K562 (cell line): ENCODE results near the gene BTBD16. TPM values are rescaled to one million over a fixed set of nuclear protein-coding genes. Genes with fewer than 3 reads are reported as not detected.

ENCODE experiments used
- ATAC-seq: fragments of 200-7000 bp; cut with Tn5 transposase; 3 replicates; pipeline ENCODE4 v1.9.1; 2020; ENCODE audit warnings: moderate library complexity
- BruUV-seq: library from RNA; stranded (reverse); fragments of 400-500 nt; replicated peaks from 2 replicates; lab custom pipeline; 2021; lab: Mats Ljungman, UMichigan
- CTCF ChIA-PET: fragments of 300-600 bp; formaldehyde crosslinking; extraction: SDS; loops from one replicate; lab custom pipeline; 2021; ENCODE audit warnings: low intra/inter-chr PET ratio; lab: Yijun Ruan, JAX
- POLR2A ChIA-PET: fragments of 300-600, 350-650 bp; sonication (Branson Sonifier 250); formaldehyde crosslinking; extraction: SDS; loops from one replicate; lab custom pipeline; 2021; ENCODE audit warnings: antibody characterized with exemption, inconsistent platforms; lab: Yijun Ruan, JAX
- DNase-seq, 4 experiments: peaks; one replicate each; pipeline versions ENCODE4 v3.0.0 to v3.0.0-alpha.2; 2011 to 2018; ENCODE audit warnings: low spot score in 3 of 4, mixed read lengths in 3 of 4; ENCODE audit errors: extremely low read depth in 1 of 4
- FAIRE-seq: peaks from 2 replicates; lab custom pipeline; 2011; peaks lifted over from hg19 to GRCh38; lab: Jason Lieb, UNC
- H2AFZ ChIP-seq: 2 replicates; pipeline ENCODE4 v1.6.0; 2011; ENCODE audit warnings: low read depth, low read length, control low read depth, inconsistent platforms
- H3K27ac ChIP-seq: fragments of 200-600 bp; 3 replicates; pipeline ENCODE4 v1.8.0; 2011; ENCODE audit warnings: low read depth, mild to moderate bottlenecking, control low read depth, inconsistent platforms, low read length, moderate library complexity, mixed read lengths; ENCODE audit errors: extremely low read depth
- H3K27me3 ChIP-seq, 2 experiments: fragments of 300-600 bp in 1 of 2; 2 replicates in 1 of 2; 3 replicates in 1 of 2; pipeline versions ENCODE4 v1.6.0 to v1.8.0; 2011; ENCODE audit warnings: inconsistent platforms in 2 of 2, low read length in 2 of 2, mild to moderate bottlenecking in 1 of 2, mixed read lengths in 1 of 2, moderate library complexity in 1 of 2; ENCODE audit not compliant: control insufficient read depth in 2 of 2, insufficient read depth in 2 of 2
- H3K36me3 ChIP-seq: fragments of 300-600 bp; 3 replicates; pipeline ENCODE4 v1.8.0; 2011; ENCODE audit warnings: mild to moderate bottlenecking, low read length, inconsistent platforms; ENCODE audit not compliant: control insufficient read depth, insufficient read depth
- H3K4me1 ChIP-seq, 2 experiments: fragments of 200-600 bp in 1 of 2; replicated peaks in 1 of 2; 2 replicates in 1 of 2; 3 replicates in 1 of 2; pipeline versions ENCODE4 v1.5.1 to v1.8.0; 2011; ENCODE audit warnings: inconsistent platforms in 2 of 2, low read length in 2 of 2, mild to moderate bottlenecking in 1 of 2, mixed read lengths in 1 of 2, moderate library complexity in 1 of 2; ENCODE audit not compliant: control insufficient read depth in 2 of 2, insufficient read depth in 2 of 2
- H3K4me2 ChIP-seq: 2 replicates; pipeline ENCODE4 v1.6.1; 2011; ENCODE audit warnings: low read length, control low read depth, inconsistent platforms, mixed read lengths; ENCODE audit not compliant: insufficient read depth
- H3K4me3 ChIP-seq: fragments of 200-600 bp; sonication (generic), shearing (Covaris generic); 2 replicates; pipeline ENCODE4 v1.5.1; 2016; ENCODE audit warnings: control low read depth, inconsistent platforms
- H3K79me2 ChIP-seq: fragments of 200-600 bp; 3 replicates; pipeline ENCODE4 v1.8.0; 2011; ENCODE audit warnings: low read length, inconsistent platforms; ENCODE audit not compliant: control insufficient read depth, insufficient read depth
- H3K9ac ChIP-seq, 2 experiments: 2 replicates each; pipeline versions ENCODE4 v1.6.0 to v1.6.1; 2011; ENCODE audit warnings: low read depth in 2 of 2, low read length in 2 of 2, control low read depth in 1 of 2, inconsistent platforms in 1 of 2, mild to moderate bottlenecking in 1 of 2, mixed read lengths in 1 of 2; ENCODE audit not compliant: insufficient read depth in 1 of 2
- H3K9me1 ChIP-seq: one replicate; pipeline ENCODE4 v1.6.0; 2011; ENCODE audit warnings: inconsistent platforms, mild to moderate bottlenecking, low read length, moderate library complexity; ENCODE audit not compliant: control insufficient read depth, insufficient read depth
- H3K9me3 ChIP-seq: replicated peaks from 2 replicates; pipeline ENCODE4 v1.5.1; 2011; ENCODE audit warnings: low read depth, low read length, inconsistent platforms; ENCODE audit not compliant: control insufficient read depth, insufficient read depth
- H4K20me1 ChIP-seq: replicated peaks from 2 replicates; pipeline ENCODE4 v1.6.1; 2011; ENCODE audit warnings: low read length, inconsistent platforms, mixed read lengths; ENCODE audit not compliant: control insufficient read depth, insufficient read depth
- CHD4 ChIP-seq: fragments of 200-600 bp; sonication (generic); IDR thresholded peaks from 3 replicates; pipeline ENCODE4 v1.6.1; 2012; ENCODE audit warnings: low read depth, mild to moderate bottlenecking, mixed read lengths, low read length, inconsistent platforms; ENCODE audit not compliant: insufficient read depth, insufficient replicate concordance, poor library complexity, severe bottlenecking
- EWSR1 ChIP-seq: fragments of 450-650 bp; IDR thresholded peaks from 2 replicates; pipeline ENCODE4 v1.6.1; 2018; ENCODE audit warnings: borderline replicate concordance, mild to moderate bottlenecking, low read depth, moderate library complexity; ENCODE audit not compliant: partially characterized antibody
- MCM7 ChIP-seq, 2 experiments: fragments of 450-650 bp; IDR thresholded peaks; 2 replicates each; pipeline ENCODE4 v1.6.1; 2016 to 2018
- MTF1 ChIP-seq: fragments of 250-450 bp; sonication (Bioruptor Pico); IDR thresholded peaks from 2 replicates; pipeline ENCODE4 v1.9.0; 2021; ENCODE audit warnings: moderate library complexity, mild to moderate bottlenecking, inconsistent platforms, borderline replicate concordance
- PRPF4 ChIP-seq: fragments of 200-400 bp; formaldehyde crosslinking; IDR thresholded peaks from one replicate; pipeline ENCODE4 v1.6.1; 2017; ENCODE audit warnings: low read length, low read depth, mild to moderate bottlenecking; ENCODE audit not compliant: insufficient read depth, poor library complexity, severe bottlenecking
- ZSCAN29 ChIP-seq: fragments of 450-650 bp; IDR thresholded peaks from 2 replicates; pipeline ENCODE4 v1.6.1; 2017
- WGBS: fragments of 100-300 bp; shearing (Covaris generic); methylation state at CpG from one replicate; pipeline ENCODE4 v1.1.6; 2016; ENCODE audit warnings: low coverage, mixed read lengths; ENCODE audit not compliant: insufficient coverage; ENCODE audit errors: missing lambda C conversion rate; 5-methylcytosine and 5-hydroxymethylcytosine counted together
- in situ Hi-C: fragments of 300-500 bp; cut with MboI; formaldehyde crosslinking; loops from 4 replicates; pipeline ENCODE4 v1.15.0; 2018; ENCODE audit warnings: inconsistent platforms, mixed read lengths
- intact Hi-C: fragments of 100-400 bp; cut with micrococcal nuclease; formaldehyde crosslinking; loops from 2 replicates; pipeline ENCODE4 v1.14.2; 2022
- polyA plus RNA-seq, 8 experiments: library from polyadenylated mRNA; depleted of rRNA in 4 of 8; stranded (reverse) in 5 of 8; unstranded in 3 of 8; fragments of >200 nt; fragmentation: Nextera tagmentation in 2 of 8; fragmentation: Illumina TruSeq in 1 of 8; extraction: Ambion mirVana in 2 of 8; extraction: Trizol in 1 of 8; gene quantifications; 2 replicates each; pipeline versions ENCODE4 v1.2.1 to v1.2.3, GENCODE V29; 2011 to 2014; ENCODE audit warnings: inconsistent platforms in 1 of 8, missing spikeins in 1 of 8
- total RNA-seq, 7 experiments: library from RNA; depleted of rRNA in 6 of 7; stranded (reverse); fragments of >200 nt in 6 of 7; fragmentation: Illumina TruSeq in 2 of 7; extraction: Trizol in 2 of 7; gene quantifications; 2 replicates each; pipeline versions ENCODE4 v1.2.1 to v1.2.3, GENCODE V29; 2011 to 2021; ENCODE audit warnings: low replicate concordance in 1 of 7
- TF ChIP-seq, protein P1 (sequence below): fragments of 450-650 bp; formaldehyde crosslinking; IDR thresholded peaks from 2 replicates; pipeline ENCODE4 v1.4.0; 2022; ENCODE audit warnings: mild to moderate bottlenecking, moderate library complexity
- TF ChIP-seq, protein P2 (sequence below): IDR thresholded peaks from 3 replicates; pipeline ENCODE4 v1.6.1; 2011; ENCODE audit warnings: borderline replicate concordance, mild to moderate bottlenecking; ENCODE audit not compliant: insufficient read length, insufficient read depth

The BTBD16 gene
- total and polyA plus RNA-seq, 9 of the 15 experiments (the other 6 are each of a cell fraction or from before 2014, with no cell fraction given), result 0.11 TPM; not detected in 8

DNA sequence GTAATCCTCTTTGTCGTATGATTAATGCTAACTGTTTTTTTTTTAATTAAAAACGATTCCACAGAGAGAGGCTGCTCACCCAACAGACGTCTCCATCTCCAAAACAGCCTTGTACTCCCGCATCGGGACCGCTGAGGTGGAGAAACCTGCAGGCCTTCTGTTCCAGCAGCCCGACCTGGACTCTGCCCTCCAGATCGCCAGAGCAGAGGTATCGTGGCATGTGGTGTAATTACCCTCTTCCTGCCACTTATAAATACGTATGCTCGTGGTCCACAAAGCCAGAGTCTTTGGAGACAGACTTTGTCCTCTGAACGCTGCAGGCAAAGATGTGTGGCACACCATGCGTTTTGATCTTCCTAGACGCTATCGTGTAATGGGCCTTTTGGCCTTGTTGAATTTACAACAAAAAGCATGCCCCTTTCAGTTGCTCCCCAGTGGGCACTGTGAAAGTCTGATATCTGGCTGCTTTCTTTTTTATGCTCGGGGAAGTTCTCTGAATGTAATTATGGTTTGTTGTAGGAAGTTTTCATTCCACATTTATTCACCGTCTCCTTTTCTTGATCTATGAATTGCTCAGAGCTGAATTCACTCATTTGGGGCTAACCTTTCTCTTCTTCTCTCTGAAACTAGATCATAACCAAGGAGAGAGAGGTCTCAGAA lies 33.6 kb upstream of the BTBD16 start:
- no peak overlapping the region for H3K27ac ChIP-seq
- no peaks in the 10 kb centered on the region for H3K9me1 ChIP-seq
- H3K9me3 ChIP-seq, result no peaks in the 10 kb centered on the region
- H3K4me2 ChIP-seq, result no peak overlapping the region
- no peak for TF ChIP-seq MTF1
- TF ChIP-seq, protein P1, sequence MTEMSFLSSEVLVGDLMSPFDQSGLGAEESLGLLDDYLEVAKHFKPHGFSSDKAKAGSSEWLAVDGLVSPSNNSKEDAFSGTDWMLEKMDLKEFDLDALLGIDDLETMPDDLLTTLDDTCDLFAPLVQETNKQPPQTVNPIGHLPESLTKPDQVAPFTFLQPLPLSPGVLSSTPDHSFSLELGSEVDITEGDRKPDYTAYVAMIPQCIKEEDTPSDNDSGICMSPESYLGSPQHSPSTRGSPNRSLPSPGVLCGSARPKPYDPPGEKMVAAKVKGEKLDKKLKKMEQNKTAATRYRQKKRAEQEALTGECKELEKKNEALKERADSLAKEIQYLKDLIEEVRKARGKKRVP, result no peak
- TF ChIP-seq, protein P2, sequence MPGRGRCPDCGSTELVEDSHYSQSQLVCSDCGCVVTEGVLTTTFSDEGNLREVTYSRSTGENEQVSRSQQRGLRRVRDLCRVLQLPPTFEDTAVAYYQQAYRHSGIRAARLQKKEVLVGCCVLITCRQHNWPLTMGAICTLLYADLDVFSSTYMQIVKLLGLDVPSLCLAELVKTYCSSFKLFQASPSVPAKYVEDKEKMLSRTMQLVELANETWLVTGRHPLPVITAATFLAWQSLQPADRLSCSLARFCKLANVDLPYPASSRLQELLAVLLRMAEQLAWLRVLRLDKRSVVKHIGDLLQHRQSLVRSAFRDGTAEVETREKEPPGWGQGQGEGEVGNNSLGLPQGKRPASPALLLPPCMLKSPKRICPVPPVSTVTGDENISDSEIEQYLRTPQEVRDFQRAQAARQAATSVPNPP, result no peak
- no peak for TF ChIP-seq MCM7 (IDR thresholded peaks at IDR 0.05)
- TF ChIP-seq ZSCAN29, result no peak
- TF ChIP-seq PRPF4, result no peak
- TF ChIP-seq EWSR1, result no peak
- TF ChIP-seq CHD4, result no peak
- POLR2A ChIA-PET, result no interaction called here
- H3K79me2 ChIP-seq, result no peaks in the 10 kb centered on the region
- no TSS peak for BruUV-seq
- CTCF ChIA-PET, result interaction anchor here (0.6 kb wide), 1 partner anchor 18 kb away, joined by 3 read pairs; no protein-coding TSS in a partner anchor
- no peaks in the 10 kb centered on the region for H4K20me1 ChIP-seq
- no peak for FAIRE-seq
- no peak overlapping the region for H3K9ac ChIP-seq
- intact Hi-C loops, result no loop called here
- H2AFZ ChIP-seq, result no peak overlapping the region
- H3K36me3 ChIP-seq, result no peaks in the 10 kb centered on the region
- H3K4me1 ChIP-seq, result no peaks in the 10 kb centered on the region
- 1% methylated on average over 17 of the region's 17 CpGs for WGBS
- in situ Hi-C loops, result no loop called here
- peaks cover 0 to 13% of the 10 kb centered on the region in 2 experiments; a peak in 3 of 5 replicates for H3K27me3 ChIP-seq
- DNase-seq, result no peak
- ATAC-seq, result no peak
- no peak overlapping the region for H3K4me3 ChIP-seq
